DND-41 (cell line): ENCODE measurements around the gene CSNK1A1.
"Not testable (repeated sequence)": the region's sequence is repeated elsewhere in the genome, so short reads cannot be mapped to it uniquely, and the experiment has no call there.

Experiments
- ATAC-seq: fragments of 200-7000 bp; cut with Tn5 transposase; 3 replicates; pipeline ENCODE4 v1.9.1; 2021; ENCODE audit warnings: low read depth; ENCODE audit not compliant: insufficient read depth
- DNase-seq: peaks from one replicate; pipeline ENCODE4 v3.0.0-alpha.2; 2020
- H2AFZ ChIP-seq: 2 replicates; pipeline ENCODE4 v1.6.0; 2012; ENCODE audit warnings: low read depth, low read length
- H3K27ac ChIP-seq: 2 replicates; pipeline ENCODE4 v1.5.1; 2012; ENCODE audit warnings: low read length, inconsistent platforms
- H3K27me3 ChIP-seq: fragments of 200-600 bp; sonication (generic); 2 replicates; pipeline ENCODE4 v1.6.0; 2012; ENCODE audit warnings: low read length, mild to moderate bottlenecking, inconsistent platforms; ENCODE audit not compliant: insufficient read depth, poor library complexity
- H3K36me3 ChIP-seq: 2 replicates; pipeline ENCODE4 v1.5.1; 2012; ENCODE audit warnings: low read length, inconsistent platforms; ENCODE audit not compliant: insufficient read depth
- H3K4me1 ChIP-seq: 2 replicates; pipeline ENCODE4 v1.5.1; 2012; ENCODE audit warnings: mild to moderate bottlenecking, low read length; ENCODE audit not compliant: insufficient read depth
- H3K4me2 ChIP-seq: 2 replicates; pipeline ENCODE4 v1.6.0; 2012; ENCODE audit warnings: mild to moderate bottlenecking, moderate library complexity, low read length, inconsistent platforms; ENCODE audit not compliant: insufficient read depth
- H3K4me3 ChIP-seq, 2 experiments: fragments of 200-600 bp in 1 of 2; shearing (Covaris generic) in 1 of 2; 2 replicates each; pipeline ENCODE4 v1.5.1; 2012 to 2016; ENCODE audit warnings: inconsistent platforms in 2 of 2, low read length in 2 of 2, mild to moderate bottlenecking in 2 of 2, low read depth in 1 of 2, moderate library complexity in 1 of 2
- H3K79me2 ChIP-seq: 2 replicates; pipeline ENCODE4 v1.6.0; 2012; ENCODE audit warnings: low read length, inconsistent platforms; ENCODE audit not compliant: insufficient read depth
- H3K9ac ChIP-seq: 2 replicates; pipeline ENCODE4 v1.6.0; 2012; ENCODE audit warnings: low read depth, mild to moderate bottlenecking, inconsistent platforms, low read length, moderate library complexity
- H3K9me3 ChIP-seq: 2 replicates; pipeline ENCODE4 v1.5.1; 2012; ENCODE audit warnings: low read length, moderate library complexity, mild to moderate bottlenecking, inconsistent platforms; ENCODE audit not compliant: insufficient read depth, severe bottlenecking
- H4K20me1 ChIP-seq: 2 replicates; pipeline ENCODE4 v1.6.0; 2012; ENCODE audit warnings: low read length; ENCODE audit not compliant: insufficient read depth
- EZH2 ChIP-seq: IDR thresholded peaks from 3 replicates; pipeline ENCODE4 v1.6.1; 2012; ENCODE audit warnings: borderline replicate concordance, low read depth, mild to moderate bottlenecking, moderate library complexity, low read length, inconsistent platforms; ENCODE audit not compliant: severe bottlenecking
- TF ChIP-seq, protein P1 (sequence below): IDR thresholded peaks from 2 replicates; pipeline ENCODE4 v1.5.1; 2012; ENCODE audit warnings: borderline replicate concordance, low read length, moderate library complexity, mild to moderate bottlenecking; ENCODE audit not compliant: poor library complexity, severe bottlenecking; ENCODE audit errors: extremely low read depth

Gene CSNK1A1

DNA sequence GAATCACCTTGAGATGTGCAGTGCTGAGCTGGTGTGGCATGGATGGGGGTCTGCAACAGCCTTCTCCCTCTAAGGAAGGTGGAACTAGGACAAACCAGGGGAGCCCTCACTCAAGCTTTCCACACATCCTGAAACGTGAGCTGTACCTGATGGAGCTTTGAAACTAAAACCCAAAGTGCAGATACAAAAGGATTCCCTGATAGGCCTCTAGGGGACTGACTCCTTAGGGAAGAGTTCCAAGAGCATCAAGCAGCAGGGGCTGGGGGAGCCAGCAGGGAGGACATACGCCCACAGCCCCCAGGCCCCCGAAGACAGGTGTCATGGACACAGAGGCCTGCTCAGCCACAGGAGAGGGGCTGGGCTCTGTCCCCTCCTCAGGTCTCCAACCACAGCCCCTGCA, 47.7 kb upstream of the CSNK1A1 start:
- TF ChIP-seq, protein P1, sequence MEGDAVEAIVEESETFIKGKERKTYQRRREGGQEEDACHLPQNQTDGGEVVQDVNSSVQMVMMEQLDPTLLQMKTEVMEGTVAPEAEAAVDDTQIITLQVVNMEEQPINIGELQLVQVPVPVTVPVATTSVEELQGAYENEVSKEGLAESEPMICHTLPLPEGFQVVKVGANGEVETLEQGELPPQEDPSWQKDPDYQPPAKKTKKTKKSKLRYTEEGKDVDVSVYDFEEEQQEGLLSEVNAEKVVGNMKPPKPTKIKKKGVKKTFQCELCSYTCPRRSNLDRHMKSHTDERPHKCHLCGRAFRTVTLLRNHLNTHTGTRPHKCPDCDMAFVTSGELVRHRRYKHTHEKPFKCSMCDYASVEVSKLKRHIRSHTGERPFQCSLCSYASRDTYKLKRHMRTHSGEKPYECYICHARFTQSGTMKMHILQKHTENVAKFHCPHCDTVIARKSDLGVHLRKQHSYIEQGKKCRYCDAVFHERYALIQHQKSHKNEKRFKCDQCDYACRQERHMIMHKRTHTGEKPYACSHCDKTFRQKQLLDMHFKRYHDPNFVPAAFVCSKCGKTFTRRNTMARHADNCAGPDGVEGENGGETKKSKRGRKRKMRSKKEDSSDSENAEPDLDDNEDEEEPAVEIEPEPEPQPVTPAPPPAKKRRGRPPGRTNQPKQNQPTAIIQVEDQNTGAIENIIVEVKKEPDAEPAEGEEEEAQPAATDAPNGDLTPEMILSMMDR = no peak
- TF ChIP-seq EZH2 = no peak
- no peaks in the 10 kb centered on the region for H3K4me1 ChIP-seq
- no peak for DNase-seq

DNA sequence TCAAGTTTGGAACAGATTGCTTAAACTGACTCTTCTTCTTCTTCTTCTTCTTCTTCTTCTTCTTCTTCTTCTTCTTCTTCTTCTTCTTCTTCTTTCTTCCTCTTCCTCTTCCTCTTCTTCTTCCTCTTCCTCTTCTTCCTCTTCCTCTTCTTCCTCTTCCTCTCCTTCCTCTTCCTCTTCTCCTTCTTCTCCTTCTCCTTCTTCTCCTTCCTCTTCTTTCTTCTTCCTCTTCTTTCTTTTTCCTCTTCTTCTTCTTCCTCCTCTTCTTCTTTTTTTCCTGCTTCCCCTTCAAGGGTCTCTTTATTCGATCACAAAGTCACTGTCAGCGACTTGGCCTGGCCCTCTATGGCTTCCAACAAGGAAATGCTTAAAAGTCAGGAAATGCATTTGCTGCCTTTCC, 47.0 kb upstream of the CSNK1A1 start:
- not testable (repeated sequence) for H3K4me2 ChIP-seq, DNase-seq, H2AFZ ChIP-seq, H3K27me3 ChIP-seq, ATAC-seq, H3K36me3 ChIP-seq, H3K4me3 ChIP-seq, H3K27ac ChIP-seq, H4K20me1 ChIP-seq, H3K9me3 ChIP-seq, H3K79me2 ChIP-seq, H3K9ac ChIP-seq, H3K4me1 ChIP-seq

More for the DNA sequence above, 47.7 kb upstream of the CSNK1A1 start:
- Histone ChIP-seq H3K27ac (no peak overlapping the region), H3K36me3 (no peaks in the 10 kb centered on the region), H4K20me1 (no peaks in the 10 kb centered on the region), H2AFZ (no peak overlapping the region), H3K9ac (no peak overlapping the region), H3K27me3 (peaks cover 9% of the 10 kb centered on the region), H3K4me3 (no peak overlapping the region), H3K9me3 (no peaks in the 10 kb centered on the region), H3K4me2 (no peak overlapping the region), H3K79me2 (no peaks in the 10 kb centered on the region)
- no peak for ATAC-seq

DNA sequence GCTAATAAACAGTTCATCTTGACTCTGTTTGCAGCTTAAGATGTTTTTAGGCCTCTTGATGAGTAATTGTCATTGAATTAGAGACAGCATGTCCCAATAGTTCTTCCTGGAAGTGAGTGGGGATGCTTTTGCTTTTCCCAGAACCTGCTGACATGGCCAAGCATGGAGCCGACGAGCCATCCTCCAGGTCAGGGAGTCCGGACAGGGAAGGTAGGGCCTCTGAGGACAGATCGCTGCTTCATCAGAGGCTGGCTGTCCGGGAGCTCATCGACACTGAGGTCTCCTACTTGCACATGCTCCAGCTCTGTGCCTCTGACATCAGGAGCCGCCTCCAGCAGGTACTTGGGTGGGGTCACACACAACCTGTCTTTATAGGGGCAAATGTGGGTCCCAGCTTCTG, 46.4 kb upstream of the CSNK1A1 start:
- no peak for TF ChIP-seq EZH2
- TF ChIP-seq, protein P1 = no peak
- no peaks in the 10 kb centered on the region for H3K4me1 ChIP-seq
- ATAC-seq (no peak), DNase-seq (no peak)
- H3K27ac ChIP-seq = no peak overlapping the region
- H2AFZ ChIP-seq = no peak overlapping the region
- no peaks in the 10 kb centered on the region for H3K9me3 ChIP-seq
- no peak overlapping the region for H3K9ac ChIP-seq
- H3K36me3 ChIP-seq = no peaks in the 10 kb centered on the region
- H4K20me1 ChIP-seq = no peaks in the 10 kb centered on the region
- peaks cover 9% of the 10 kb centered on the region for H3K27me3 ChIP-seq
- H3K79me2 ChIP-seq = no peaks in the 10 kb centered on the region
- H3K4me2 ChIP-seq = no peak overlapping the region
- H3K4me3 ChIP-seq = no peak overlapping the region

DNA sequence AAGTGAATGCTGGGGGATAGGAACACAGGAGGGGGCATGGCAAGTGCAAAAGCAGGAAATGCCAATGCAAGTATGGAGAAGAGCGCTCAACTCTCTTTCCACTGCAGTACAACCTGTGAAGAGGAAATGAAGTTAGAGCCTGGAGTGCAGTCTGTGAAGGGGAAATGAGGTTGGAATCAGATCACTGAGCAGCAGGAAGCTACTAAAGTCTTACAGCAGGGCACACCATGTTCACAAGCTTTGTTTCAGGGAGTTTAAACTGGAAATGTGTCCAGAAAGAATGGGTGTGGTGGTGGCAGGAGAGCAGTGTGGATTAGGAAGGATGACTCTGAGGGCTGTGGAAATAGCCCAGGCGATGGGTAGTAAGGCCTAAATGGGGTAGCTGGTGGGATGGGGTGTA, 45.5 kb upstream of the CSNK1A1 start:
- Histone ChIP-seq H3K4me1 (no peaks in the 10 kb centered on the region), H4K20me1 (no peaks in the 10 kb centered on the region), H3K36me3 (no peaks in the 10 kb centered on the region), H3K27me3 (peaks cover 9% of the 10 kb centered on the region), H3K4me2 (no peak overlapping the region), H3K27ac (no peak overlapping the region), H3K9me3 (no peaks in the 10 kb centered on the region), H2AFZ (no peak overlapping the region), H3K79me2 (no peaks in the 10 kb centered on the region), H3K4me3 (no peak overlapping the region), H3K9ac (no peak overlapping the region)
- DNase-seq (no peak), ATAC-seq (no peak)
- TF ChIP-seq, protein P1 = no peak
- TF ChIP-seq EZH2 = no peak

DNA sequence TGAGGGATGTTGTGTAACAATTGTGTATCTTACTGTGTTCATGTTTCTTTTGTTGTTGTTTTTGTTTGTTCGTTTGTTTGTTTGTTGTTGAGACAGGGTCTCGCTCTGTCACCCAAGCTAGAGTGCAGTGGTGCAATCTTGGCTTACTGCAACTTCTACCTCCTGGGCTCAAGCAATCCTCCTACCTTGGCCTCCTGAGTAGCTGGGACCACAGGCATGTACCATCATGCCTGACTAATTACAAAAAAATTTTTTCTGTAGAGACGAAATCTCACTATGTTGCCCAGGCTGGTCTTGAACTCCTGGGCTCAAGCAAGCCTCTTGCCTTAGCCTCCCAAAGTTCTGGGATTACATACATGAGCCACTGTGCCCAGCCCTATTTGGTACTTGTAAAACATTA, 43.9 kb upstream of the CSNK1A1 start:
- not testable (repeated sequence) for H3K4me3 ChIP-seq, H3K4me1 ChIP-seq, DNase-seq, ATAC-seq, H2AFZ ChIP-seq, H3K27me3 ChIP-seq, H3K9me3 ChIP-seq, H3K9ac ChIP-seq, H3K4me2 ChIP-seq, H3K36me3 ChIP-seq, H4K20me1 ChIP-seq, H3K79me2 ChIP-seq, H3K27ac ChIP-seq
